ENCODE results near the gene IFITM10.
"Not testable (repeated sequence)": the region's sequence is repeated elsewhere in the genome, so short reads cannot be mapped to it uniquely, and the experiment has no call there.

IFITM10 gene

DNA sequence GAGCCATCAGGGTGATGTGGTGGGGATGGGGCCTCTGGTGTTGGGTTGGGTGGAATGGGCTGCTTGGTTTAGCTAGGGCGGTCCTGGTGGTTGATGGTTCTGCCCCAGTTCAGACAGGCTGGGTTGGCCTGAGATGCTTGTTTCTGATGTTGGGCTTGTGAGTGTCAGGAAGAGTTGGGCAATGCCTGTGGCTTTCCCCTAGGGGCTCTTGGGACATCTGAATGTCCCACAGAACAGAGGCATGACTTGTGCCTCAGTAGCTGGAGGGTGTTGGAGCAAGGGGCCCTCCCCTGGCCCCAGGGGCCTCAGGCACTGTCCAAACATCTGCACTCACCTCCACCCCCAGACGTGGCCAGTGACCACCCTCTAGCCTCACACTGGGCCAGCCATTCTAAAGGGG, 27.3 kb upstream of the IFITM10 start:
- DNase-seq = no peak

GRCh38 chr11:1776944-1777715, 26.7 kb upstream of the IFITM10 start:
- no peak for DNase-seq

DNA sequence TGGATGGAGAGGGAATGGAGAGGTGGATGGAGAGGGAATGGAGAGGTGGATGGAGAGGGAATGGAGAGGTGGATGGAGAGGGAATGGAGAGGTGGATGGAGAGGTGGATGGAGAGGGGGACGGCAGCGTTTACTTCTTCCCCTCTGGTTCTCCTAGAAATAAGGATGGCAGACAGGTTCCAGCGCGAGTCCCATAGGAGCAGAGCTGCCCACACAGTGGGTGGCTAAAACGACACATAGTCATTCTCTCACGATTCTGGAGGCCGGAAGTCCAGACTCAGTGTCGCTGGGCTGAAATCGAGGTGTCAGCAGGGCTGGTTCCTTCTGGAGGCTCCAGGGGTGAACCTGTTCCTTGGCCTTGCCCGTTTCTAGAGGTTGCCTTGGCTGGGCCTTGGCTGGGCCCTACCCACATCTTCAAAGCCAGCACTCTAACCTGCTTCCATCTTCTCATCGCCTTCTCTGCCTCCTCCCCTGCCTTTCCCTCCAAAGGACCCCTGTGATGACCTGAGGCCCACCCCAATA, 26.0 kb upstream of the IFITM10 start:
- no peak for DNase-seq

DNA sequence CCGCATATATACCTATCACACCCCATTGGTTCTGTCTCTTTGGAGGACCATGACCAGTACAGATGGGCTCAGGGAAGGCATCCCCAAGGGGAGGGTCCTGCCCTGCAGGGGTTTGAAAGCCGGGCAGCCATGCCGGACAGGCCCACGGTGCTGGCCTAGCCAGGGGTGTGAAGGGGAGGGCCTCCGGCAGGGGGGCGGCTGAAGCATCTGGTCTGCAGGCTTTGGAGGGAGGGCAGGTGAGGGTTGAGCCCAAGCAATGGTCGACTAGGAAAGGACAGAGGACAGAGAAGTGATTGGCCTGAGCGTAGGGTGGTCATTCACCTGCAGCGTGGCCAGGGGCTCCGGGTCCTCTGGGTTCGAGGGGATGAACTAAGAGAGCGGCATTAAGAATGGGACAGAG, 24.5 kb upstream of the IFITM10 start:
- DNase-seq = no peak

- no peak for DNase-seq
Observed at GRCh38 chr11:1773994-1774550, 23.7 kb upstream of the IFITM10 start.

DNA sequence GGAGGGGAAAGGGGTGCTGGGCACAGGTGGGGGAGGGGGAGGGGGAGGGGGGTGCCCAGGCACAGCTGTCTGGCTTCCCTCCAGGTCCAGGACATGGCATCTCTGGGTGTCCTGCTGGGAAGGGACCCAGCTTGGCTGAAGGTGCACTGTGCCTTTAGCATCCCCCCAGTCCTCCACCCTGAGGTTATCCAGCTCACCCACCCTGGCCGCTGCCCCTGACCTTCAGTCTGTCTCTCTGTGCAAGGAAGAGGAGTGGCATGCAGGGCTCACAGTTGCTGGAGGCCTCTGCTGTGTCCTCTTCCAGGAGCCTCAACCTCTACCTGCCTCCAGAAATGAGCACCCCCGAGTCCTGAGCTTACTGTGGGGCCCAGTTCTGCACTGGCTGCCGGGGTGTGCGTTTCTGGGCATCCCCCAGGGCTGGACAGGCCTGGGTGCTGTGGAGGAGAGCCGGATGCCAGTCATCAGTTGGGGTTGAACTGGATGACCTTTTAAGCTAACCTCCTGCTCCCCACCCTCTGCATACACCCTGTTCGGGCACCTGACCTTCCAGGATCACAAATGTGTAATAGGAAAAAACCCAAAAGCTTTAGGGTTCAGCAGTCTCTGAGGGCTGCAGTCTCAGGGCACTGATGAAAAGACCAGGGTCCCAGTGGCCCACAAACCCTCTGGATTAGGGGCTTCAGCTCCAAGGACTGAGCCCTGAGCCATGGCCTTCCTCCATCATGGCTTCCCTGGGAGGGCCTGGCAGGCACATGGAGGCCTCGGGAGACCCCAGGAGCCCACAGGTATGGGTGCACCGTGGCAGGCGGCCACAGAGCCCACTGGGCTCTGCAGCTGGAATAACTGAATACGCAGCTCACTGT, 23.0 kb upstream of the IFITM10 start:
- no peak for DNase-seq

- no peak for DNase-seq
Observed at GRCh38 chr11:1772270-1773130, 22.1 kb upstream of the IFITM10 start.

GRCh38 chr11:1771700-1772099, 21.3 kb upstream of the IFITM10 start:
- no peak for DNase-seq

DNA sequence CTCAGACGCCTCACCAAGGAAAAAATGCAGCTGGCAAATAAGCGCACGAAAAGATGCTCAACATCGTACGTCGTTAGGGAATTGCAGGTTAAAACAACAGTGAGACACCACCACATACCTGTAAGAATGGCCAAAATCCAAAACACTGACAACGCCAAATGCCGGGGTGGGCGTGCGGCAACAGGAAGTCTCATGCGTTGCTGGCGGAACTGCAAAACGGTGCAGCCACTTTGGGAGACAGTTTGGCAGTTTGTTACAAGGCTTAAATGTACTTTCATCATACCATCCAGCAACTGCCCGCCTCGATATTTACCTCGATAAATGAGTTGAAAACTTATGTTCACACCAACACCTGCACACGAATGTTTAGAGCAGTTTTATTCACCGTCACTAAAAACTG, 20.9 kb upstream of the IFITM10 start:
- DNase-seq = no peak

- DNase-seq = no peak
Observed at GRCh38 chr11:1770528-1770927, 20.1 kb upstream of the IFITM10 start.

GRCh38 chr11:1770061-1770460, 19.7 kb upstream of the IFITM10 start:
- DNase-seq = no peak

GRCh38 chr11:1769304-1769936, 19.0 kb upstream of the IFITM10 start:
- not testable (repeated sequence) for DNase-seq

DNA sequence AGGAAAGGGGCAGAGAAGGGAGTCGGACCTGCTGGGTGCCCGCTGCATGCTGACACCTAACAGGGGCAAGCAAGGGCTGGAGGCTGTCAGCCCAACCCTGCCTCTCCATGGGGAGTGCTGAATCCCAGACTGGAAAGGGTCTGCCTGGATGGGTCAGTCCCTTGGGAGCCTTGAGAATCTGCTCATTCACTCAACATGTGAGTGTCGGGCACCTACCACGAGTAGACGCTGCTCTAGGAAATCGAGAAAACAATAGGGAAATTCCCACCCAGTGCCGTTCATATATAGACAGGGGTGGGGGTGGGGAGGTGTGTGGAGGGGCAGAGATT, 17.7 kb upstream of the IFITM10 start:
- peak; percentile 30 for DNase-seq

- no peak for DNase-seq
Observed at GRCh38 chr11:1767399-1768140, 17.2 kb upstream of the IFITM10 start.

DNA sequence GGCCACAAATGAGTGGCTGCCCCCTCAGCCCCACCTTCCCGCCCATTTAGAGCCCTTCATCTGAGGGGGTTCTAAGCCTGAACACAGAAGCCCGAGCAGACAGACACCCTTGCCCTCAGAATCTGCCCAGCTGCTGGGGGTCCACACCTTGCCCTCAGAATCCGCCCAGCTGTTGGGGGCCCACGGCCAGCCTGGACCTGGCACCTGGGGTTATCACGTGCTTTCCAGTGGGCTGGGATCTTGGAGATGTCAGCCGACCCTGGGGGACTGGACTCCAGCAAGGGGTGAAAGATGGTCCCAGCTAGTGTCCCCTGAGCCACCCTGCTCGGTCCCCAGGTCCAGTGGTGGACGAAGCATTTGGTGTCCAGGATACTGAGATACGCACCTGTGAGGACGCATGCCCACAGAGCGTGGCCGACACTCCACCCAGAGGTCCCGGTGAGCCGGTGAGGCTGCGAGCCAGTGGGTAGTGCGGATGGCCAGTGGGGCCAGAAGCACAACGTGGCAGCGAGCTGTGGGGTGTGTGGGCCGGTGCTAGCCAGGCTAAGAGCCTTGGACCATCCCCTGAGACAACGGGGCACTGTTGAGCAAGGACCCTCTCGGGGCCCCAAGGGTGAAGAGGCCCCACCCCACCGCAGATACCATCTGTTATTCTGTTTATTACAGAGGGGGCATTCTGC, 16.5 kb upstream of the IFITM10 start:
- no peak for DNase-seq

GRCh38 chr11:1765871-1766718, 15.7 kb upstream of the IFITM10 start:
- DNase-seq = no peak

DNA sequence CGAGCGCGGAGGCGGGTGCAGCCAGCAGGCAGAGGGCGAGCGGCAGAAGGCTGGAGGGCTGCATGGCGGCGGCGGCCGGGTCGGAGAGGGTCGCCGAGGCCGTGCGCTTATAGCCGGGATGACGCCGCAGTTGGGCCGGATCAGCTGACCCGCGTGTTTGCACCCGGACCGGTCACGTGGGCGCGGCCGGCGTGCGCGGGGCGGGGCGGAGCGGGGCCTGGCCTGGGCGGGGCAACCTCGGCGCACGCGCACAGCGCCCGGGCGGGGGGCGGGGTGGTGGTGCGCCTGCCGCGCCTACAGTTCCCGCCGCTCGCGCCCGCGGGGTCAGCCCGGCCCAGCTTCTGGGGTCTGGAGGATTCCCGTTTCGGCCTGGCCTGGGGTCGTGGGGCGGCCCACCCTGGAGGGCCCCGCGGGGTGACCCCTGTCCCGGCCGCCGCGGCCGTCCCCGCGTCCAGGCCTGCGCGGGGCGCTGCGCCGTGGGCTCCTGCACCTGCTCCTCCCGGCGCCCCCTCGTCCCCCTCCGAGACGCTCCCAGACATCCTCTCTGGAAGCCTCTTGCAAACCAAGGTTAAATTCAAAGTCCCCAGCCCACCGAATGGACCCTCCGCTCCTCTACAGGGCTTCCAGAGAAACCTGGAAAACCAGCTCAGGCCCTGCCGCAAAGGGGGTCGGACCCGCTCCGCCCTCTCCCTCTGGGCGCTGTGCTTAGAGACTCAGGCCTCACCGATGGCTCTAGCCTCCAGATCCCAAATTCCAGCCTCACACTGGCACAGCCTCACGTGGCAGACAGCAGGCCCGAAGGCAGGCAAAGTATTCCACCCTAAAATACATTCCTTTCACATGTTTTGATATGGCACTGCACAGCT, 13.6 kb upstream of the IFITM10 start, which contains the start of gene CTSD:
Gene CTSD, minus strand, starts transcription at position 132 of the 866 bp plus-strand sequence. Its CDS starts 68 bp downstream, at position 64.
- peak; percentile 94 for DNase-seq

DNA sequence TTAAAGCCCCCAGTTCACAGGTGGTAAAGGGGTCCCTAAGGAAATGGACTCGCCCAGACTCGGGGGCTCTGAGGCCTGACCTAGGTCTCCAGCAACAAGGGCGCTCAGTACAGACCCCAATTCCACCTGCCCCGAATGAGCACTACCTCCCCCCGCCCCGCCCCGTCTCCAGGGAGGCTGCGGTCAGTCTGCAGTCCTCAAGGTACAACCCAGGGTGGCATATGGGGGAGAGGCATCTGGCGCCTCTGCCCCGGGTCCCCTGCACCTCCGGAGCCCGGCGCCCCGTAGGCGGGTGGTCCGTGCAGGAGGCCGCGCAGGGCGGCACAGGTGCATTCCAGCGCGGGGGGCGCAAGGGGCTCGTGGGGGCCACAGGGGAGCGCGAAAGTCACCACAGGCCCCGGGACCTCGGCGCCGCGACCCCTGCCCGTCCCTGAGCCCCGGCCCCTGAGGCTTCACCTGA, 13.0 kb upstream of the IFITM10 start:
- no peak for DNase-seq

Measured in right forelimb (tissue), 1 donor.